HG02678 (cell line): ENCODE measurements around the gene SLC39A1.
"Not testable (repeated sequence)": the region's sequence is repeated elsewhere in the genome, so short reads cannot be mapped to it uniquely, and the experiment has no call there.

Experiments
- ATAC-seq: cut with Tn5 transposase; IDR thresholded peaks from one replicate; pipeline ENCODE4 v1.9.1; 2021; ENCODE audit warnings: mild to moderate bottlenecking, moderate library complexity; ENCODE audit not compliant: unreplicated experiment

The SLC39A1 gene

DNA sequence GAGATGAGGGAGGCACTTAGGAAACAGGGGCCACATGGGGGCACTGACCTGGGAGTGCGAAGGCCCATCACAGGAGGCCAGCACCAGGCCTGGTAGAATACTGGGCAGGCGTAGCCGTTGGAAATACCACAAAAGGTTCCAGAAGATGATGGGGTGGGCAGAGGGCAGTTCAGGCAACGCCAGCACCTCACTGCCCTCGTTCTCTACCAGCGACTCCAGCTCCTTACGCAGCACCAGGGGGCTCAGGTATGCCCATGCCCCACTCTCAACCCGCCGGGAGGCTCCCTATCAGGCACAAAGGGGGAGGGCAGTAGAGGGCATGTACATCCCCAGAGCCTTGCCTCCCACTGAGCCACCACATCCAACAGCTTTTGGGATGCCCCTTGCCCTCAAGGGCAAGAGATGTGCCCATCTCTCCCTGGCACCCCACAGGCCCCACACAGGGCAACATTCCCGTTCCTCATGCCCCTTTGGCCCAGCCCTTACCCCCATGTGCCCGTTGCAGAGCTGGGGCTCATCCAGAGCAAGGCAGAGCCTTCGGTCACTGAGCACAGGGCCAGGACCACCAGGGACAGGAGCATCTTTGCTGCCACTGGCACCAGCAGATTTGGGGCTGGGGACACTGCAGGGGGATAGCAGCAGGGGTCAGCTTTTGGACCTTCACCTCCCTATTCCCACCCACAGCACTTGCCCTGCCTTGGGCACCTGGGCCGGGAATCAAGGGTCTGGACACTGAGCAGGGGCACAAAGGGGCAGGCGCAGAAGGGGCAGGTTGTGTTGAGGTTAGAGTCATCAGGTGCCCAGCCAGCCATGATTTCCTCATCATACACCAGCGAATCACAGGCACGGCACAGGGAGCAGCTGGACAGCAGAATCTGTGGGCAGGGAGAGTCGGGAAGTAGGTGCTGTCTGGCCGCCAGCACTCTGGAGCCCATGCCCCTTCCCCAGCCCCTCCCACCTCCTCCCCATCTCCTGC is 30.9 kb downstream of the SLC39A1 start:
- ATAC-seq = no peak

DNA sequence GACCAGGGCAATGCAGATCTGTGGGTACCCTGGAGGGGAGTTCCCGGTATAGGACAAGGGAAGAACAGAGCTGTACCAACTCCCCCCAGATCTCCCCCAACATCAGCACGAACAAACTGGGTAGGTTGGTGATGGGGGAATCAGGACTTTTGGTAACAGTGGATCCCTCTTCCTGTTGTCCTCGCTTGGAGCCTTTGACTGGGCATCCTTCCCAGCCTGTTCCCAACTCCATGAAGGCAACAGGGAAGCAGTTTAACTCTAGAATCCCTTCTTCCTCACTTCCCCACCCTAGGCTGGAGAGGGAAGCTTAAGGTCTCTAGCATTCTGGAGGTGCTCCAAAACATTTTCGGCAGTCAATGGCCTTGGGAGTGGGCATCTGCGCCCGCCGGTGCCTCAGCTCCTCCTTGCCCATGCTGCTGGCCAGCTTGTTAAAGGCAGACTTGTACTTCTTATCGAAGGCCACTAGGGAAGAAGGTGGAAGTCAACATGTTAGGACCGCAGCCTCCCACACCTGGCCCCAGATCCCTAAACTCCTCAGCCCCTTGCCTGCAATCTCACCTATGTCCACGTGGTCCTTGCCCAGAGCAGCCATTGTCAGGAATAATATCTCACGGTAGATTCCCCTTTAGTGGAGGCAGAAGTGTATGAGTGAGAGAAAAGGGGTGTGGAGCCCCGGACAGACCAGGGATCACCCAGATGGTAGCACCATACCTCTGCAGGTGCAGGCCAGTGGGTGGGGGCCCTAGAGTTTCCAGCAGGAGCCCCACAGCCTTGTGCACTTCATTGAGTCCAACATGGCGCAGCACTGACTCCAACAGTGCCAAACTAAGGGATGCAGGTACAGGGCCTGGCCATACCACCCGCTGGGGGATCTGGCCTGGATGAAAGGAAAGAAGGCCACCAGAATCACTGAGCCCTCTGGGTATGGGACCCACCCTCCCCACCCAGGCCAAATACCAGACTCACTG is 33.1 kb downstream of the SLC39A1 start:
- no peak for ATAC-seq

DNA sequence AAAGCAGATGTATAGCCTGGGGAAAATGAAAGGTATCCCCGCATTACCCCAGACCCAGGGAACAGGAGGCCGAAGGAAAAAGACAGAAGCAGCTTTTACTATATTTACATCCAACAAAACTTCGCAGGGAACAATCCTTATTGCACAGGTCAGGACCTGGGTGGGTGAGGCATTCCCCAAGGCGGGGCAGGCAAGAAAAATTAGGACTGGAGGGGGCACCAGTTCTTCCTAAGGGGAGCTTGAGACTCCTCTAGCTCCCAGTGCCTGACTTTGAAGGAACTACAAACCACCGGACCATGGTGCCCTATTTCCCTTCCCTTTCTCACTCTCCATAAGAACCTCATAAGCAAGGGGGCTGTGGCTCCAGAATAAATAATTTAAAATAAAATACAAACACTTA is 33.9 kb downstream of the SLC39A1 start:
- no peak for ATAC-seq

DNA sequence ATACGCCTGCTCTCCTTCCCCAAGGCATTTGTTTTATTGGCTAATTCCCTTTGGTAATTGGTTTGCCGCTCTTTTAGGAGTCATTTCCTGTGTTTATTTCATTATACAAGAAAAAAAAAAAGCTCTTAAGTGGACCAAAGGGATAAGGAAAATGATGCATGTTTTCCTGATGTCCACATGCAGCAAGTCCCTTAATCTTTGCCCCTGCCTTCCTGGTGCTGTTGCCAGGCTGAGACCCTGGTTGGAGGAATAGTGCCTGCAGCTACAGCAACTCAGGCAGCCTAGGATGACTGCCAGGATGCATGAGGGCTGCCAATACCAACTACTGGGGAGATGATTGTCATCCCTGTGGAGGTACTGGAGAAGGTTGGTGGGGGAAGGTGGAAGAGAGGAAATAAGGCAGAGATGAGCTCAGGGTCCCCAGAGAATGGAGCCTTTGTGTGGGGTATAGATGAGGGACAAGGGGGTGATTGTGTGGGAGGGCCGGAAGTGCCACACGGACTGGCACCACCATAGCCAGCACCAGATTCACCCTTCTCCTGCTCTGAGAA is 34.5 kb downstream of the SLC39A1 start:
- ATAC-seq = no peak

DNA sequence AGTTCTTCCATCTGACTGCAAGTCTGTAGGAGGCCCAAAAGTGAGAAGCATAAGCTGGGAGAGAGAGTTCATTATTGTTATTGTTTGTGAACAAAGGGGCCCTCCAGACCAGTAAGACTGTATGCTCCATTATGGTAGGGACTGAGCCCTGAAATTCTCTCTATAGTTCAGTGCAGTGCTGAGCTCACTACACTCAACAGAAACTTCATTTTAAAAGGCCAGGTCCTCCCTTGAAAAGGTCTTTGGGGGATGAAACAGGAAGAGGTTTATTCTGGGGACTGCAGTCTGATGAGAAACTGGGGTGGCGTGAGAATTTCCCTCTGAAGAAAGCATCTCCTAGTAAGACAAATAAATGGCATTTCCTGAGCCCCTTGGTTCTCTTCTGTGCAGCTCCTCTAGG is 35.1 kb downstream of the SLC39A1 start:
- no peak for ATAC-seq

DNA sequence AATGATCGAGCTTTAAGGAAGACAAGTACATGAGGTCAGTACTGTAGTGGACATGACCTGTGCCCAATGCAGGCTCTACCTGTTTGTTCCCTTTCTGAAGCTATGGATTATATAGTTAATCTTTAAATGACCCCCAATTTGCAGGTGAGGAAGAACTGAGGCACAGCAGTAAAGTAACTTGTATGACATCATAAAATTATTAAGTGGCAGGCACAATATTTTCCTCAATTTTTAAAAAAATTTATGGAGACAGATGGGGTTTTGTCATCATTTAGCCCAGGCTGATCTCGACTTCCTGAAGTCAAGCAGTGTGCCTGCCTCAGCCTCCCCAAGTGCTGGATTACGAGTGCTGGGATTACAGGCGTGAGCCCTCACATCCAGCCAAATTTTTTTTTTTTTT is 36.9 kb downstream of the SLC39A1 start:
- no peak for ATAC-seq

DNA sequence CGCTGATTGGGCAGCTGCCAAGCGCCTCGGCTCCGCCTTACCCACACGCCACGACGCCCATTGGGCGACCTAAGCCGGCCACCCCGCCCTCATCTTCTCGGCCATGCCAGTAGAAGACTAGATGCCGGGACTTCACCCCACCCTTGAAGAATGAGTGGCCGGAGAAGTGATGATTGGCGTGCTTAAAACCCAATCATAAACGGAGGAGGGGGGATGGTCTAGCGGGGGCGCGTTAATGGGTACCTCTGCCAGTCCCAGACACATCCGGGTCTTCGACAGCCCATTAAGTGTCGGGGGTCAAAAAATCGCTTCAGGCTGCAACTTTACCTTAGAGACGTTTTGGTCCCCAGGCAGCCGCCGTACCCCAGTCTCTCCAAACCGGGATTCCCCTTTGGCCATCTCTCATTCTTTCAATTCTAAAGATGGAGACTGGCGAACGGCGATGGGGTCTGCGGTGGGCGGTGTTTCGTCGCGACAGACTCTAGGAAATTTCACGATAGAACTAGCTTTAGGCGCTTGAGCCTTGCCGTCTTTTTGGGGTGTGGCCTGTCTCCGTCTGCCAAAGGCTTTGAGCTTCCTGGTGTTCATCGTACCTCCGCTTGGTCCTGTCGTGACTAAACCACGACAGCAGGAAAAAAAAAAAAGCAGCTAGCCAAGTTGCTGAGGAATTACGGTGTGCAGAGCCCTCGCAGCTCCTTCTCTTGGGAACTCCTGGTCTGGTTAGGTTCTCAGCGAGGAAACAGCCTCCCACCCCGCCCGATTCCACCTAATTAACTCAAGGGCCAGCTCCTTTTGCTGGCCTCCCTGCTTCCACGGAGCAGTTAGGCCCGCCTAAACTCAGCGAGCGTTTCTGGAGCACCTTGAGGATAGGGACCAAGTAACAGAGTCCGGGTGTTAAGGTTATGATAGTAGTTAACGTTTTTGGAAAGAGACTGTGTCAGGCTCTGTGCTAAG is 40.1 kb downstream of the SLC39A1 start, which contains the start of gene GATAD2B:
Gene GATAD2B, minus strand, starts transcription at position 1 of the 954 bp plus-strand sequence. CDS start 94,625 bp downstream, outside the sequence.
- ATAC-seq = peak; percentile 94

DNA sequence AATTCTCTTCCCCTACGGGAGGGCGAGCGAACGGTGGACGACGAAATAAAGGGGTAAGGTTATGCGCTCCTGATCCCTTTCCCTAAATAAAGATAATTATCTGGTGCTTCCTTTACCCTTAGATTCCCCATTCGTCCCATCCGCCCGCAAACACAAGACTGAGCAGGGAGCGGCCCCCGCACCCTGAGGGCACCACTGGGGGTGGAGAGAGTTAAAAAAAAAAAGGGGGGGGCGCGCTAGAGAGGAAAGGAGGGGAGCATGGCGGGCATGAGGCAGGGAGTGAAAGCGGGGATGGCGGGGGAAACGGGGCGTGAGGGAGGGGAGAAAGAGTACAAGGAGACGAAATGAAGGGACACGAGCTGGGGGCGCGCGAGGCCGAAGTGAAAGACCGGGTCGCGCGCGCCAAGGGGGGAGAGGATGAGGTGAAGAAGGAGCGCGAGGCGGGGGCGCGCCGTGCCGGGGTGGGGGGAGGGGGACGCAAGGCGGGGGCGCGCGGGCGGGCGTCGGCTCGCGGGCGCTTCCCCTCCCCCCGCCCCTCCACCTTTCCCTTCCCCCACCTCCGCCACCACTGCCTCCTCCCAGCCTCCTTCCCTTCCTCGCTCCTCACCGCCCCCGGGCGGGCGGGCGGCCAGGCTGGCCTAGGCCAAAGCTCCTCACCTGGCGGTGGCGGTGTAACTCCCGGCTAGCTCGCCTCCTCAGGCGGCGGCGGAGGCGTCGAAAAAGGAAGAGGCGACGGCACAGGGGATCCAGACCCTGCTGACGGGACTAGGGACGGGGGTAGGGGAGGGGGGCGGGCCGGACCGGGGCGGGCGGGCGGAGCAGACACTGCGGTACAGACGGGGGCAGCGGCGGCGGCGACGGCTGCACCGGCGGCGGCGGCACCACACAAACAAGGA is 41.0 kb downstream of the SLC39A1 start:
- peak; percentile 34 for ATAC-seq

DNA sequence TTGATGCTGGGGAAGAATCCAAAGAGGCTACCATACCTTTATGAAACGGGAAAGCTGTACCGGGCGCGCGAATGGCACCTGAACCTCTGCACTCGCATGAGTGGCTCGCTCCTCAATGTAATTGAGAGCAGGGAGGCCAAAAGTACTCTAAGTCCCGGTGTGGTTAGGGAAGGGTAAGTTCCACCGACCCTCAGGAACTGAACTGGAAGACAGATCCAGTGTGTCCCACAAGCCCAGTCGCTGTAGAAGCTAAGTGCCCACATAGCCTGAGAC is 41.6 kb downstream of the SLC39A1 start:
- ATAC-seq = no peak

DNA sequence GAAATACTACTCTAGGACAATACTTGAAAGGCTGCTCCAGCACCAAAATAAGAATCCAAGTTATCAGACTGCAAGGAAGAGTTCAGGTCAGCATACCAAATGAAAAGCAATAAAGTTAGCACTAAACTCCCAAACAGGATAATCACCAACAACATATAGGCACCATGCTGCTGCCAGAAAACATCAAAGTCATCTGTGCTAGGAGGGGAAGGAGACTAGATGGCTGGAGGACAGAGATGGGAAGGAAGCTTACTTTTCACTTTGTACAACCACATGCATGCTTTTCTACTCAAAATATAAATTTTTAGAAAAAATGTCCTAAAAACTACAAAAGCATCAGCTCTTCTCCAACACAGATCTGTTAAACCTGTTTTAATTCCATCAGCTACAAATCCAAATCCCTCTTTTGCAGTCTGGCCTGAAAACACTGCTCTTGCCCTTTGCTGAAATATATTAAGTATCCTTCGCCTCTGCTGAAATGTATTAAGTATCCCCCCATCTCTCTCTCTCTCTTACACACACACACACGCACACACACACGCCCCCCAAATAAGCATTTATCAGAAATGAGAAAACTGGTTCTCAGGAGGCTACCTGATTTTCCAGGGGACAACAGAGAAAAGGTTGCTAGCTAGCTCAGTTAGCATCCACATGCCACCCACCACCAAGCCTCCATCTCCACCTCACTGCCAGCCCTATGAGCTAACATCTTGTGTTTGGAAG is 42.1 kb downstream of the SLC39A1 start:
- ATAC-seq = no peak

DNA sequence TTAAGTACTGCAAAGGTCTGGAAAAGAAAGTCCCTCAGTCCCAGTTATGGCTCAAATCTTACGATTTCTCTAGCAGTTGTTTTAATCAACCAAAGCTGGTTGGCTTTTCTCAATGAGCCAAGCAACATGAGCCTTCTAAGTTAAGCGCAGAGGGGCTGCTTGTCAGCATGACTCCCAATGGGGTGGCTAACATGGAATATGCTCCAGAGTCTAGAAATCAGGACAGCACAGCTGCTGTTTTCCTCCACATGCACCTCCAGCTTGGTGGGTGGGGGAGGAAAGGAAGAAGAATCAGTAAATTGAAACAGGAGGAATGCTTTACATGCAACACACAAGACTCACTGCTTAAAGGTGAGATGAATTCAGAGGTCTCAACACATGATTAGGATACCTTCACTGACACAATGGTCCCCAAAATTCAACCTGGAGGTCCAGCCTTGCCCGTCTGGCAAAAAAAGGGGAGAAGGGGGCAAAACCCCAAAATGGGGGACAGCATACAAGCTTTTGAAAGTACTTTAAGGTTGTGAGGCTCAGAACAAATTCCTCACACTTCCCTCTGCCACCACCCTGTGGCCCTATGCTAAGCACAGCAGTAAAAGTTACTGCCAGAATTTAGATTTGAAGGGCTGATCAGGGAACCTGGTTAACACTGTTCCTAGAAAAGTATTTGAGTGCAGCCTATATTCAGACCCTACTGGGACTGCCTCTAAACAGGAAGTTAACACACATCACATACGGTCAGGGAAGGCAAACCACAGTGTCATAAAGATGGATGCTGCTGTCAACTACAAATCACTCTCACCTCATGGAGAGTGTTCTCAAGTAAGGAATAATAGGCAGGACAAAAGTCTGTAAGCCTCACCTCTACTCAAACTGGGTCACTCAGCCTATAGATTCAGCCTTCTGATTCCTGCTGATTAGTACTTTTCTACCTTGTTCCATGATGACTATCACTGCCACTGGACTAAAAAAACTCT is 43.2 kb downstream of the SLC39A1 start:
- no peak for ATAC-seq

DNA sequence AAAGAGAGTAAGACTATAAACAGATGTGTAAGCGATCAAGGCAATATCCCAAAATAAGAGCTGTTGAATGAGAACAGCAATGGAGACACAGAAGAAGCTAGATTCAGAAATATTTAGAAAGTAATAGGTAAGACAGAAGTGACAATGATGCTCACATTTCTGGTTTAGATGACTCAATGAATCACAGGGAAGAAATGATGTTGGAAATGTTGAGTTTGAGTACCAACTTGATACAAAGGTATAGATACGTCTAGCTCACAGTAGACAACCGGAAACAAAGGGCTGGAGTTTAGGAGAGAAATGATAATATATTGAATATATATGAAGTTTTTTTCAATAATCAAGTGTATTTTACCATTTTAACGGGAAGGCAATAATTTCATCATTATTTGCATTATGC is 47.0 kb downstream of the SLC39A1 start:
- ATAC-seq = no peak

DNA sequence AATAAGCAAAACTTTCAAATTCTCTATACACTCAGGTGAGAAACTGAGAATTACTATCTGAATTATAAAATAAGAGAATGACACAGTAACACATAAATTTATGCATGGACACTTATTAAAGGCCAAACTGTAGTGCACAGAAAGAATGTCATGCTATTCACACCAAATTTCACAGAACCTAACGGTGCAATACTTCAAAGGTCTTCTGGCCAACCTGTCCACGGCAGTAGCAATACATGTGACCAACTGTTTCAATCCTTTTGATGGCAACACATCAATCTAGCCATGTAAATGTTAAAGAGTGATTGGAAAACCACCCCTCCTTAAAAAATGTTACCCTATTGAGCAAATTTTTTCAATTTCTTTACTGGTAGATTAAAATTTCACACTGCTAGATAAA is 51.0 kb downstream of the SLC39A1 start:
- ATAC-seq = no peak

DNA sequence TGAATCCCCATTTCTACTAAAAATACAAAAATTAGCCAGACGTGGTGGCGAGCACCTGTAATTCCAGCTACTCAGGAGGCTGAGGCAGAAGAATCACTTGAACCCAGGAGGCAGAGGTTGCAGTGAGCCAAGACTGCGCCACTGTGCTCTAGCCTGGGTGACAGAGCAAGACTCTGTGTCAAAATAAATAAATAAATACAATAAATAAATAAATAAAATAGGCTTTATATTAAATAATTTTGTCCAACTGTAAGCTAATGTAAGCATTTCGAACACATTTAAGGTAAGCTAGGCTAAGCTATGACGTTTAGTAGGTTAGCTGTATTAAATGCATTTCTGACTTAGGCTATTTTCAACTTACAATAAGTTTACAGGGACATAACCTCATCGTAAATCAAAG is 52.8 kb downstream of the SLC39A1 start:
- ATAC-seq = not testable (repeated sequence)
